SU-DHL-6 (cell line): ENCODE results near the gene GPR141.

Source experiments
- H2AFZ ChIP-seq: fragments of 200-600 bp; sonication (generic); 2 replicates; pipeline ENCODE4 v1.6.1; 2014; ENCODE audit warnings: low read depth, mild to moderate bottlenecking, moderate library complexity, mixed read lengths, antibody characterized with exemption, low read length; ENCODE audit not compliant: severe bottlenecking
- H3F3A ChIP-seq: fragments of 200-600 bp; shearing (Covaris generic); 2 replicates; pipeline ENCODE4 v1.6.0; 2016; ENCODE audit warnings: antibody characterized with exemption, mild to moderate bottlenecking; ENCODE audit not compliant: insufficient read depth
- H3K27ac ChIP-seq: fragments of 200-600 bp; sonication (generic); 2 replicates; pipeline ENCODE4 v1.5.1; 2016; ENCODE audit warnings: low read depth, mild to moderate bottlenecking, low read length, moderate library complexity, mixed read lengths
- H3K27me3 ChIP-seq: fragments of 200-600 bp; sonication (generic), shearing (Covaris generic); 2 replicates; pipeline ENCODE4 v1.6.0; 2014; ENCODE audit warnings: mild to moderate bottlenecking, low read length
- H3K36me3 ChIP-seq: fragments of 200-600 bp; sonication (generic); 2 replicates; pipeline ENCODE4 v1.6.1; 2014; ENCODE audit warnings: mild to moderate bottlenecking, low read length, mixed read lengths
- H3K4me2 ChIP-seq: fragments of 300-600, 200-600 bp; shearing (Covaris generic), sonication (generic); 2 replicates; pipeline ENCODE4 v1.6.0; 2014; ENCODE audit warnings: low read length, low read depth, mild to moderate bottlenecking; ENCODE audit not compliant: poor library complexity, severe bottlenecking
- H3K4me3 ChIP-seq: fragments of 200-600 bp; sonication (generic); 2 replicates; pipeline ENCODE4 v1.5.1; 2014; ENCODE audit warnings: antibody characterized with exemption, low read length, mild to moderate bottlenecking, mixed read lengths; ENCODE audit not compliant: insufficient read depth, poor library complexity, severe bottlenecking
- H3K79me2 ChIP-seq: fragments of 200-600 bp; sonication (generic); 2 replicates; pipeline ENCODE4 v1.6.1; 2014; ENCODE audit warnings: mild to moderate bottlenecking, low read length, moderate library complexity; ENCODE audit not compliant: insufficient read depth
- H3K9ac ChIP-seq: fragments of 200-600 bp; sonication (generic); 2 replicates; pipeline ENCODE4 v1.7.0; 2014; ENCODE audit warnings: mild to moderate bottlenecking, low read length
- H3K9me2 ChIP-seq: fragments of 200-600 bp; sonication (generic); replicated peaks from 2 replicates; pipeline ENCODE4 v1.6.1; 2014; ENCODE audit warnings: low read length; ENCODE audit not compliant: insufficient read depth
- H3K9me3 ChIP-seq: fragments of 200-600 bp; sonication (generic); 2 replicates; pipeline ENCODE4 v1.6.1; 2014; ENCODE audit warnings: low read length, mixed read lengths; ENCODE audit not compliant: insufficient read depth
- H4K20me1 ChIP-seq: fragments of 200-600 bp; sonication (generic); 2 replicates; pipeline ENCODE4 v1.6.1; 2014; ENCODE audit warnings: low read depth, mild to moderate bottlenecking, antibody characterized with exemption, low read length, moderate library complexity, mixed read lengths
- CTCF ChIP-seq: fragments of 200-600 bp; sonication (generic); IDR thresholded peaks from one replicate; pipeline ENCODE4 v1.5.1; 2017; ENCODE audit warnings: antibody characterized with exemption, mild to moderate bottlenecking, low read length, moderate library complexity; ENCODE audit not compliant: insufficient read depth, poor library complexity, severe bottlenecking
- EZH2phosphoT487 ChIP-seq: fragments of 200-600 bp; sonication (generic), shearing (Covaris generic); conservative IDR thresholded peaks from 2 replicates; pipeline ENCODE4 v1.6.1; 2018; ENCODE audit warnings: mild to moderate bottlenecking, antibody characterized with exemption, low read length, moderate library complexity, mixed read lengths

The GPR141 gene

DNA sequence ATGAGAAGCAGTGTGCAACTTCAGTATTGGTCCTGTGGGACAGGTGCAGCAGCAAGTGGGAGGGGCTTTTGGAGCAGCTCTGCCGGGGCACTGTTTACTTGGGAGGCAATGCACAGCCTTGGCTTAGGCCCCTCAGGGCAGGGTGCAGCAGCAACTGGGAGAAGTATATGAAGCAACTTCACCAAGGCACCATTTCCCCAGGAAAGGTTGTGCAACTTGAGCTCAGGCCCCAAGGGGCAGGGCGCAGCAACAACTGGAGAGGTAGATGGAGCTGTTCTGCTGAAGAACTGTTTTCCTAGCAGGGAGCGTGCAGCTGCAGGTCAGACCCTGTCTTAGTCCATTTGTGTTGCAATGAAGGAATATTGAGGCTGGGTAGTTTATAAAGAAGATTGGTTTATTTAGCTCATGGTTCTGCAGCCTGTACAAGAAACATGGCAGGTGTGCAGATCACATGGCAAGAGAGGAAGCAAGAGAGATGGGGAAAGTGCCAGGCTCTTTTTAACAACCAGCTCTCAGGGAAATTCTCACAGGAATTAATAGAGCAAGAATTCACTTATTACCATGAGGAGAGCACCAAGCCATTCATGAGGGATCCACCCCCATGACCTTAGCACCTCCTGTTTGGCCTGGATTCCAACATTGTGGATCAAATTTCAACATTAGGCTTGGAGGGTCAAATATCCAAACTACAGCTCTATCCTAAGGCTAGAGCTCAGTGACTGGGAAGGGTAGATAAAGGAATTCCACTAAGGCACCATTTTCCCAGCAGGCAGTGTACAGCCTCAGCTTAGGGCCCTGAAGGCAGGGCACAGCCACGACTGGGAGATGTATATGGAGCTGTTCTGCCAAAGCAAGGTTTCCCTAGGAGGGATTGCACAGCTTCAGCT is 10.9 kb downstream of the GPR141 start:
- H3K9ac ChIP-seq, result no peak overlapping the region
- no peaks in the 10 kb centered on the region for H3K9me2 ChIP-seq
- H3K27ac ChIP-seq, result no peak overlapping the region
- no peak overlapping the region for H3K4me2 ChIP-seq
- H3K27me3 ChIP-seq, result no peaks in the 10 kb centered on the region
- no peaks in the 10 kb centered on the region for H3K9me3 ChIP-seq
- no peaks in the 10 kb centered on the region for H3K79me2 ChIP-seq
- no peak overlapping the region for H2AFZ ChIP-seq
- TF ChIP-seq CTCF (no peak), EZH2phosphoT487 (no peak)
- H4K20me1 ChIP-seq, result no peaks in the 10 kb centered on the region
- H3K36me3 ChIP-seq, result no peaks in the 10 kb centered on the region
- H3K4me3 ChIP-seq, result no peak overlapping the region
- no peaks in the 10 kb centered on the region for H3F3A ChIP-seq

- Histone ChIP-seq H3K27me3 (no peaks in the 10 kb centered on the region), H2AFZ (no peak overlapping the region)
Observed at GRCh38 chr7:37698276-37698675, 14.7 kb downstream of the GPR141 start.

GRCh38 chr7:37698782-37699181 is 15.2 kb downstream of the GPR141 start:
- Histone ChIP-seq H3K27me3 (no peaks in the 10 kb centered on the region), H3K9ac (no peak overlapping the region), H3F3A (no peaks in the 10 kb centered on the region), H3K4me2 (no peak overlapping the region), H4K20me1 (no peaks in the 10 kb centered on the region; the same call in 1 of the 2 replicates), H3K9me2 (no peaks in the 10 kb centered on the region), H3K4me3 (no peak overlapping the region), H3K36me3 (no peaks in the 10 kb centered on the region), H3K79me2 (no peaks in the 10 kb centered on the region), H2AFZ (no peak overlapping the region), H3K27ac (no peak overlapping the region), H3K9me3 (no peaks in the 10 kb centered on the region)
- TF ChIP-seq EZH2phosphoT487 (no peak), CTCF (no peak)

More at GRCh38 chr7:37698276-37698675, 14.7 kb downstream of the GPR141 start:
- H3K36me3 ChIP-seq, result no peaks in the 10 kb centered on the region
- no peaks in the 10 kb centered on the region for H3K9me2 ChIP-seq
- TF ChIP-seq CTCF (no peak), EZH2phosphoT487 (no peak)
- no peak overlapping the region for H3K4me3 ChIP-seq
- no peaks in the 10 kb centered on the region; the same call in 1 of the 2 replicates for H4K20me1 ChIP-seq
- H3F3A ChIP-seq, result no peaks in the 10 kb centered on the region
- H3K79me2 ChIP-seq, result no peaks in the 10 kb centered on the region
- no peak overlapping the region for H3K4me2 ChIP-seq
- H3K27ac ChIP-seq, result no peak overlapping the region
- no peaks in the 10 kb centered on the region for H3K9me3 ChIP-seq
- H3K9ac ChIP-seq, result no peak overlapping the region
